Calu3 (cell line): ENCODE measurements around the gene SPATS2L. TPM values are rescaled to one million over a fixed set of nuclear protein-coding genes. Genes with fewer than 3 reads are reported as not detected.

Experiments
- BruUV-seq: library from RNA; stranded (reverse); fragments of 400-500 nt; replicated peaks from 2 replicates; lab custom pipeline; 2021; lab: Mats Ljungman, UMichigan
- CTCF ChIA-PET: fragments of 300-600 bp; sonication (Branson Sonifier 250); formaldehyde crosslinking; loops from one replicate; lab custom pipeline; 2022; ENCODE audit warnings: antibody characterized with exemption; lab: Charles Lee
- DNase-seq: peaks from one replicate; pipeline ENCODE4 v3.0.0; 2022
- H3K27ac Mint-ChIP-seq: one replicate; pipeline ENCODE4 v1.8.0; 2022; ENCODE audit warnings: mixed read lengths; ENCODE audit not compliant: unreplicated experiment
- H3K27me3 Mint-ChIP-seq: one replicate; pipeline ENCODE4 v1.8.0; 2022; ENCODE audit warnings: mixed read lengths; ENCODE audit not compliant: unreplicated experiment
- H3K36me3 Mint-ChIP-seq: one replicate; pipeline ENCODE4 v1.8.0; 2022; ENCODE audit warnings: mild to moderate bottlenecking, moderate library complexity, mixed read lengths; ENCODE audit not compliant: insufficient read depth, unreplicated experiment
- H3K4me1 Mint-ChIP-seq: one replicate; pipeline ENCODE4 v1.8.0; 2022; ENCODE audit warnings: mild to moderate bottlenecking, low read depth, mixed read lengths; ENCODE audit not compliant: unreplicated experiment
- H3K4me3 Mint-ChIP-seq: one replicate; pipeline ENCODE4 v1.8.0; 2022; ENCODE audit warnings: mild to moderate bottlenecking, low read depth, moderate library complexity, mixed read lengths; ENCODE audit not compliant: unreplicated experiment
- H3K9me3 Mint-ChIP-seq: one replicate; pipeline ENCODE4 v1.8.0; 2022; ENCODE audit warnings: low read depth, mixed read lengths; ENCODE audit not compliant: unreplicated experiment
- intact Hi-C: fragments of 100-400 bp; cut with micrococcal nuclease; formaldehyde crosslinking; loops from one replicate; pipeline ENCODE4 v1.10.0; 2022; ENCODE audit not compliant: unreplicated experiment
- total RNA-seq: library from RNA; stranded (reverse); gene quantifications from 2 replicates; pipeline ENCODE4 v1.2.3, GENCODE V29; 2022
- TF ChIP-seq, protein P1 (sequence below): fragments of 200-600 bp; IDR thresholded peaks from one replicate; pipeline ENCODE4 v1.8.0; 2022; ENCODE audit warnings: antibody characterized with exemption; ENCODE audit not compliant: unreplicated experiment

Gene SPATS2L
- total RNA-seq, 1 experiment from 2014 or later, result 378 TPM

DNA sequence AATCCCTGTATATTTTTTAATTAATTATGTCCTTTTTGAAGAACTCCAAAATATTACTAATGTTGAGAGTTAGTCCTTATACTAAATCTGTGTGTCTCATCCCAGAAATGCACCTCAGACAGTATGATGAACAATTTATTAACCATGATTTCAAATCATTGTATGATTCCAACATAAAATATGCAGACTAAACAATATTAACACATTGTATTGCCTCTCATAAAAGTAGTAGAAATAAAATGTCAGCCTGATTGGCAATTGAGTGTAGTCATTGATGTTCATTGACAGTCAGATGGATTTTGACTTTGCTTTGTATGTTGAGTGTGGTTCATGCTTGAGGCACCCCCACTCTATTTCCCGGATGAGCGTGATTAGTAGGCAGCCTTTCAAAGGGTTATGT, 145.9 kb downstream of the SPATS2L start:
- Mint-ChIP-seq H3K27ac (no peak overlapping the region), H3K4me1 (peaks cover 7% of the 10 kb centered on the region), H3K4me3 (no peak overlapping the region), H3K36me3 (peaks cover 48% of the 10 kb centered on the region), H3K9me3 (no peaks in the 10 kb centered on the region), H3K27me3 (no peaks in the 10 kb centered on the region)
- TF ChIP-seq, protein P1, sequence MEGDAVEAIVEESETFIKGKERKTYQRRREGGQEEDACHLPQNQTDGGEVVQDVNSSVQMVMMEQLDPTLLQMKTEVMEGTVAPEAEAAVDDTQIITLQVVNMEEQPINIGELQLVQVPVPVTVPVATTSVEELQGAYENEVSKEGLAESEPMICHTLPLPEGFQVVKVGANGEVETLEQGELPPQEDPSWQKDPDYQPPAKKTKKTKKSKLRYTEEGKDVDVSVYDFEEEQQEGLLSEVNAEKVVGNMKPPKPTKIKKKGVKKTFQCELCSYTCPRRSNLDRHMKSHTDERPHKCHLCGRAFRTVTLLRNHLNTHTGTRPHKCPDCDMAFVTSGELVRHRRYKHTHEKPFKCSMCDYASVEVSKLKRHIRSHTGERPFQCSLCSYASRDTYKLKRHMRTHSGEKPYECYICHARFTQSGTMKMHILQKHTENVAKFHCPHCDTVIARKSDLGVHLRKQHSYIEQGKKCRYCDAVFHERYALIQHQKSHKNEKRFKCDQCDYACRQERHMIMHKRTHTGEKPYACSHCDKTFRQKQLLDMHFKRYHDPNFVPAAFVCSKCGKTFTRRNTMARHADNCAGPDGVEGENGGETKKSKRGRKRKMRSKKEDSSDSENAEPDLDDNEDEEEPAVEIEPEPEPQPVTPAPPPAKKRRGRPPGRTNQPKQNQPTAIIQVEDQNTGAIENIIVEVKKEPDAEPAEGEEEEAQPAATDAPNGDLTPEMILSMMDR, result no peak
- intact Hi-C loops, result no loop called here
- no TSS peak for BruUV-seq
- CTCF ChIA-PET, result no interaction called here
- no peak for DNase-seq

DNA sequence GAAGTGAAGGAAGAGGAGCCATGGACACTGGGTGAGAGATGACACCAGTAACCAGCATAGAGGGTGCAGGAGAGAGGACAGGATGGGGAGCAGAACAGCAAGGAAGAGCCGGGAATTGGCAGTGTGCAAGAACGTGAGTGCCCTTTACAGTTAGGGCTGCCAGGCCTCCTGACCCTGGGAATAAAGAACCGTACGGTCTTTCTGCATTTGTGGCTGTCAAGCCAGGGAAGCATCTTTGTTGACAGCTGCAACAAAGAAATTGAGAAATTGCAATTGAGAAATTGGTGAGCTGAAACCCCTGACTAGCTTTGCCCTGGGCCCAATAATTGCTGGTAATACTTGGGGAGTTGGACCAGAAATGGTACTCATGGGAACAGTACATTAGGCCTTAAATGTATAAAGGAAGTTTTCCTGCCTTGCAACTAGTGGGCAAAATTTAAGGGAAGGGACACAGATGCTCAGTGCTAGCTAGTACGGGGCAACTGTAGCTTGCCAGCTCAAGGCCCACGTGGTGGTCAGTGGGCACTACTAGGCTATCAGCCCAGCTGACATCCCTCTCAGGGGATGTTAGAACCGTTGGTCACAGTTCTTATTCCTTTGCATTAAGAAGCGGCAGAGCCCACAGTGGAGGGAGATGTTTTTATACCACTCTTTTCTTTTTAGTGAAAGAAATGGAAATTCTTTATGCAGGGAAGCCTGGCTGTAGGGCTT, 146.8 kb downstream of the SPATS2L start:
- TF ChIP-seq, protein P1, result no peak
- Mint-ChIP-seq H3K36me3 (peaks cover 50% of the 10 kb centered on the region), H3K27me3 (no peaks in the 10 kb centered on the region), H3K4me1 (peaks cover 7% of the 10 kb centered on the region), H3K4me3 (no peak overlapping the region), H3K9me3 (no peaks in the 10 kb centered on the region), H3K27ac (no peak overlapping the region)
- DNase-seq, result no peak
- intact Hi-C loops, result no loop called here
- CTCF ChIA-PET, result no interaction called here
- no TSS peak for BruUV-seq

DNA sequence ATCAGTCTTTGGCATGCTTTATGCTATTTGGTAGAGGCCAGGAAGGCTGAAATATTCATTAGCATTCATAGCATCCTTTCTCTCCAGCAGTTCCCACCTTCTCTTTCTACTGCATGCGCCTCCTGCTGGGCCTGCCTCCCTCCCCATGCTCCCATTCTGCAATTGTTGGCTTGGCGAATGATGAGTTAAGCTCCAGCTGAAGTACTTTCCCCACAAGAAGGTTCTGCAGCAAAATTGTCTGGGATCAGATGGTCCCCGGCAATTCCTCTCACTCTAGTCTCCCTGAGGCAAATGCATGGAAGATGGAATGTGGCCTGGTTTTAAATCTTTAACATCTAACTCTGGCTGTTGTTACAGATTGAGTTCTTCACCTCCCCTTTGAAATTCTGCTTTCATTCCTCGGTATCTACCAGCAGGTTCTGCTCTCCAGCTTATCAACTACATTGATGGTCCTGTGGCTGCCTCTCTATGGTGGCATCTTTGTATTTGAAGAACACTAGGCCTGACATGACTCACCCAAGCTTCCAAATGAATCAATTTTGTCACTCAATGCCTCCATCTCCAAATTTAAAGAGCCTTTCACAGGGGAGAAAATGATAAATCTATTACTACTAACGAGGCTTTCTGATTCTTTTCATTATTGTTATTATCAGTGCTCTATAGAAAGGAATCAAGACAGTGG, 147.5 kb downstream of the SPATS2L start:
- Mint-ChIP-seq H3K27me3 (no peaks in the 10 kb centered on the region), H3K9me3 (no peaks in the 10 kb centered on the region), H3K4me1 (peaks cover 7% of the 10 kb centered on the region), H3K4me3 (no peak overlapping the region), H3K27ac (no peak overlapping the region), H3K36me3 (peaks cover 50% of the 10 kb centered on the region)
- CTCF ChIA-PET, result no interaction called here
- DNase-seq, result no peak
- TF ChIP-seq, protein P1, result no peak
- intact Hi-C loops, result no loop called here
- no TSS peak for BruUV-seq

DNA sequence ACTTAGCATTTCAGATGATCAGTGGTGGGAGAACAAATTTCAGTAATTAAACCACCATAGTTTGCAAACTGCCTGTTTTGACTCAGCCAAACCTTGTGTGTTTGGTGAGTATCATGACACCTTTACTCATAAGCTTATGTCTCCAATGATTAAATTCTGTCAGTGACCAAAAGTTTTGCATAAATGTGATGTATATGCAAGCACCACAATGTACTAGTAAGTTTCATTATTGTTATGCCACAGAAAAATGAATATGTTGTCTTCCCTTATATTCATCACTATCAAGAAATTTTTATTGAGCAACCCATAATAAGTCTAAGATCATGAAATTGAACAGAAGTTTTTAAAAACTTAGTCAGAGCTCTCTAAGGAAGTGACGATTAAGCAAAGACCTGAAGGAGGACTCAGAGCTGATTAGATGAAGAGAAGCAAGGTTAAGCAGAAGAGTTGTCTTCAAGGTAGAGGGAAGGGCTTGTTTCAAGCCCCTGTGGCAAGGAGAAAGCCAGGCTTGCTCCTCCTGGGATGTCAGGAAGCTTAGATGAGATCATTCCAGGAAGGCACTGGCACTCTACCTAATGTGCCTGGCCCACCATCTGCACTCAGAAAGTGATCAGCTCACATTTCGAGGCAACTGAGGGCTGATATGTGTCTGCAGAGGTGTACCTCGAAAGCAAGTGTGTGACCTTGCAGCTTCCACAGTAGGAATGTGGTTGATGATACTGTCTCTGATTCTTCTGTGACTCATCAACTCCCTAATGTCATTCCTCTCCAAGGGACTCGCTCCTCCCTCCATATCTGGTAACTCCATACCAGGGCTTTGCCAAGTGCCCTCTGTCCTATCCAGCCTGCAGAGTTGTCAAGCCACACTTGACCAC, 148.7 kb downstream of the SPATS2L start:
- no TSS peak for BruUV-seq
- peaks cover 7% of the 10 kb centered on the region for H3K4me1 Mint-ChIP-seq
- no peaks in the 10 kb centered on the region for H3K9me3 Mint-ChIP-seq
- CTCF ChIA-PET, result no interaction called here
- TF ChIP-seq, protein P1, result no peak
- no peaks in the 10 kb centered on the region for H3K27me3 Mint-ChIP-seq
- intact Hi-C loops, result no loop called here
- H3K4me3 Mint-ChIP-seq, result no peak overlapping the region
- DNase-seq, result no peak
- H3K27ac Mint-ChIP-seq, result no peak overlapping the region
- peaks cover 56% of the 10 kb centered on the region for H3K36me3 Mint-ChIP-seq
